K562 treated with DMSO at 1 percent for 48 hours (cell line): ENCODE measurements around the gene CAMSAP3. TPM values are rescaled to one million over a fixed set of nuclear protein-coding genes. Genes with fewer than 3 reads are reported as not detected.

Experiments
- total RNA-seq: library from RNA; unstranded; fragments of 300-600 nt; gene quantifications from 2 replicates; pipeline ENCODE4 v1.2.3, GENCODE V29; 2022; ENCODE audit warnings: low replicate concordance; ENCODE audit errors: extremely low read depth

CAMSAP3 gene, protein sequence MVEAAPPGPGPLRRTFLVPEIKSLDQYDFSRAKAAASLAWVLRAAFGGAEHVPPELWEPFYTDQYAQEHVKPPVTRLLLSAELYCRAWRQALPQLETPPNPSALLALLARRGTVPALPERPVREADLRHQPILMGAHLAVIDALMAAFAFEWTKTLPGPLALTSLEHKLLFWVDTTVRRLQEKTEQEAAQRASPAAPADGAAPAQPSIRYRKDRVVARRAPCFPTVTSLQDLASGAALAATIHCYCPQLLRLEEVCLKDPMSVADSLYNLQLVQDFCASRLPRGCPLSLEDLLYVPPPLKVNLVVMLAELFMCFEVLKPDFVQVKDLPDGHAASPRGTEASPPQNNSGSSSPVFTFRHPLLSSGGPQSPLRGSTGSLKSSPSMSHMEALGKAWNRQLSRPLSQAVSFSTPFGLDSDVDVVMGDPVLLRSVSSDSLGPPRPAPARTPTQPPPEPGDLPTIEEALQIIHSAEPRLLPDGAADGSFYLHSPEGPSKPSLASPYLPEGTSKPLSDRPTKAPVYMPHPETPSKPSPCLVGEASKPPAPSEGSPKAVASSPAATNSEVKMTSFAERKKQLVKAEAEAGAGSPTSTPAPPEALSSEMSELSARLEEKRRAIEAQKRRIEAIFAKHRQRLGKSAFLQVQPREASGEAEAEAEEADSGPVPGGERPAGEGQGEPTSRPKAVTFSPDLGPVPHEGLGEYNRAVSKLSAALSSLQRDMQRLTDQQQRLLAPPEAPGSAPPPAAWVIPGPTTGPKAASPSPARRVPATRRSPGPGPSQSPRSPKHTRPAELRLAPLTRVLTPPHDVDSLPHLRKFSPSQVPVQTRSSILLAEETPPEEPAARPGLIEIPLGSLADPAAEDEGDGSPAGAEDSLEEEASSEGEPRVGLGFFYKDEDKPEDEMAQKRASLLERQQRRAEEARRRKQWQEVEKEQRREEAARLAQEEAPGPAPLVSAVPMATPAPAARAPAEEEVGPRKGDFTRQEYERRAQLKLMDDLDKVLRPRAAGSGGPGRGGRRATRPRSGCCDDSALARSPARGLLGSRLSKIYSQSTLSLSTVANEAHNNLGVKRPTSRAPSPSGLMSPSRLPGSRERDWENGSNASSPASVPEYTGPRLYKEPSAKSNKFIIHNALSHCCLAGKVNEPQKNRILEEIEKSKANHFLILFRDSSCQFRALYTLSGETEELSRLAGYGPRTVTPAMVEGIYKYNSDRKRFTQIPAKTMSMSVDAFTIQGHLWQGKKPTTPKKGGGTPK
- not detected in 2 replicates for total RNA-seq

DNA sequence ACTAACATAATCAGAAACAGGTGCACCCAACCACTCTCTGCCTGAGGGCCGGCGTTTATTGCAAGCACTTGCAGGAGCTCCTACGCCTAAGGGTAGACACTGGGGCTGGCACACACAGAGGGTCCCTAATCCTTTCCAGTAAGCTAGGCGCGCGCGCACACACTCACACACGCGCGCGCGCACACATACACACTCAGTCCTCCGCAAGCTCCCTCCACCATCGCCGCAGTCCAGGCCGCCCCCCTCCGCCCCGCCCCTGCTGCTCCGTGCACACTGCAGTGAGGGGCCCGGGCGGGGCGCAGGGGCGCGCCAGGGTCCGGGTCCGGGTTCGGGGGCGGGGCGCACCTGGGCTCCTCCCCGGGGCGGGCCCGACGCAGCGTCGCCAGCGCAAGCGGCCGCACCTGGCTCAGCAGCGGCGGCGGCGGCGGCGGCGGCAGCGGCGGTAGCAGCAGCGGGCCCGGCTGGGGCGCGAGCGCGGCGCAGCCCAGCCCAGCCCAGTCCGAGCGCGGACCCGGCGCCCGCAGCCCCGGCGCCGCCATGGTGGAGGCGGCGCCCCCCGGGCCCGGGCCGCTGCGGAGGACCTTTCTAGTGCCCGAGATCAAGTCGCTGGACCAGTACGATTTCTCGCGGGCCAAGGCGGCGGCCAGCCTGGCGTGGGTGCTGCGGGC lies at the start of gene CAMSAP3:
TSS of gene CAMSAP3 (plus strand) at position 398 of the 668 bp plus-strand sequence. CDS start at position 538, 140 bp downstream.

DNA sequence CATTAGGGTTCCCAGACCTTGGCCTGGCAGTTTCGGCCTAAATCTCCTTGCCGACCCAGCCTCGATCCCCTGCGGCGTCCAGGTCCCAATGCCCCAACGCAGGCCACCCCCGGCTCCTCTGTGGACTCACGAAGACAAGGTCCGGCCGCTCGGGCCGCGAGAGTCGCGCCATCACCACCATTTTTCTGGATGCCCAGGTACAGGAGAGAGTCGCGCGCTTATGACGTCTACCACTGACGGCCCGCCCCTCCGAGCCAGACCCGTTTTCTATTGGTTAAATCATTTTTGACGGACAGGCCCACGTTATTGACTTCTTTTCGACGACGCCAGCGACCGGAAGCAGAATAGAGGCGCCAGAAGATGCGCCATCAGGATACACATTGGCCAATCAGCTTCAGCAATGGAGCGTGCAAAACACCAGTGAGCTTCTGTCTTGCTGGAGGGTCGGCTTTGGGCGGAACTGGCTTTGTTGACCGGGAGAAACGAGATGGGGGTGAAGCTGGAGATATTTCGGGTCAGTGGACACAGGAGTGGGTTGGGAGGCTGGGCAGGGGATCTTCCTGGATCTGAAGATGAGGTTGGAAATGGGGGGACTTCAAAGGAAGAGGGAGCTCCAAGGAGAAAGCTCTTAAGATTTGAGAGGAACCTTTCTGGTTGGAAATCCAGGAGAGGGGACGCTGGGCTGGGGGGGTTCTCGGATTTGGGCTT lies 33.8 kb downstream of the CAMSAP3 start, which contains the start of the genes PET100 and XAB2:
TSS of gene PET100 (plus strand) at position 447 of the 708 bp plus-strand sequence. CDS start at position 488, 41 bp downstream.
TSS of gene XAB2 (minus strand) at position 199 of the 708 bp plus-strand sequence. CDS start at position 181, 18 bp downstream.

DNA sequence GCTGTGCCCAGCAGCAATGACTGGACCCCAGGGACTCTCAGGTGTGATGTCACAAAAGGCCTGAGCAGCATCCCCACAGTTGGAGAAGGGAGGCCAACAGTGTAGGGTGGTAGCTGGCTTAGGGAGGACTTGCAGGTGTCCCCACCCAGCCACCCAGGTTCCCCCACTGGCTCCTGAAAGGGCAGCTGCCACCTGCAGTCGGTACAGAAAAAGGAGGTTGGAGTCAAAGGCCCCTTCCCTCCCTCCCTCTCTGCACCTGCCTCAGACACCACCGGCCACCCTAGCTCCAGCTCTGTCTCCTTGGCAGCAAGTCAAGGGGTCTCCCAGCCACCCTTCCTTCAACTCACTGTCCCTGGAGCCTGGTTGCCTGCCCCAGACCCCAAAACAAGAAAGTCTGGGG lies 38.0 kb downstream of the CAMSAP3 start, which contains the start of gene PCP2:
TSS of gene PCP2 (minus strand) at position 22 of the 400 bp plus-strand sequence. CDS start 262 bp downstream, outside the sequence.

DNA sequence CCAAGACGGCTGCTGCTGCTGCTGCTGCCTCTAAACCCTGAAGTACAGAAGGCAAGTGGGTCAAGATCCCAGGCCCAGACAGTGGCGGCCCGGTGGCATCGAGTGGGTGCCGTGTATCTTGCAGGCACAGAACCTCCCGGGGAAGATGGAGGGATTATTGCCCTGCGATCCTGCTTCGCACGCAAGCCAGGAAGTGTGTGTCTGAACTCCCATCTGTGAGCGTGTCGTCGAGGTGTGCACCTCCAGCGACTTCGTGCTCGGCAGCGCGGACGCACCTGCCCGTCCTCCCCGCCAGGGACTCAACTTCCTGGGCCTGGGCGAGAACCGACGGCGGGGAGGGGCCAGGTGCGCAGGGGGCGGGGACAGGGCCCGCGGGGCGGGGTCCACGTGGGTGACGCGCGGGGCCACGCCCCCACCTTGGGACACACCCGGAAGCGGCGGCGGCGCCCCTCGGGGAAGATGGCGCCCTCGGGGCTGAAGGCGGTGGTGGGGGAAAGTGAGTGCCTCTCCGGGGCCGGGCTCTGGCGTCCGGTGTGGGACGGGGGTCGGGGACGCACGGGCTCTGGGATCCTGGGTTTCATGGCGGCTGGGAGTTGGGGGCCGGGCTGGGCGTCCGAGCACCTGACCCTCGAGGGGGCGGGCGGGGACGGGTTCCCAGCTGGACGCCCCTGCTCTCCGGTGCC lies 41.2 kb downstream of the CAMSAP3 start, which contains the start of gene STXBP2:
TSS of gene STXBP2 (plus strand) at position 420 of the 683 bp plus-strand sequence. CDS start at position 460, 40 bp downstream.

Other genes starting within 250 kb of the CAMSAP3 start
- not detected in 2 replicates for gene ARHGEF18, start 246.9 kb upstream of the CAMSAP3 start, total RNA-seq
- gene PEX11G, start 106.8 kb upstream of the CAMSAP3 start, total RNA-seq, result not detected in 2 replicates
- not detected in 2 replicates for gene ZNF358, start 79.8 kb upstream of the CAMSAP3 start, total RNA-seq
- gene MCOLN1, start 73.2 kb upstream of the CAMSAP3 start, total RNA-seq, result not detected in 2 replicates
- not detected in 2 replicates for gene PNPLA6, start 60.1 kb upstream of the CAMSAP3 start, total RNA-seq
- not detected in 2 replicates for gene XAB2, start 33.7 kb downstream of the CAMSAP3 start, total RNA-seq
- gene PET100, start 33.9 kb downstream of the CAMSAP3 start, total RNA-seq, result not detected in 2 replicates
- not detected in 2 replicates for gene PCP2, start 37.9 kb downstream of the CAMSAP3 start, total RNA-seq
- not detected in 2 replicates for gene STXBP2, start 41.2 kb downstream of the CAMSAP3 start, total RNA-seq
- not detected in 2 replicates for gene RETN, start 73.2 kb downstream of the CAMSAP3 start, total RNA-seq
- not detected in 2 replicates for gene MCEMP1, start 81.2 kb downstream of the CAMSAP3 start, total RNA-seq
- not detected in 2 replicates for gene TRAPPC5, start 85.0 kb downstream of the CAMSAP3 start, total RNA-seq
- gene FCER2, start 106.3 kb downstream of the CAMSAP3 start, total RNA-seq, result not detected in 2 replicates
- not detected in 2 replicates for gene CLEC4G, start 136.2 kb downstream of the CAMSAP3 start, total RNA-seq
- gene CD209, start 151.7 kb downstream of the CAMSAP3 start, total RNA-seq, result not detected in 2 replicates
- not detected in 2 replicates for gene CLEC4M, start 167.4 kb downstream of the CAMSAP3 start, total RNA-seq
- not detected in 2 replicates for gene EVI5L, start 234.4 kb downstream of the CAMSAP3 start, total RNA-seq